Right lobe of liver (tissue), 6 donors: ENCODE data around the gene STXBP3. TPM values are rescaled to one million over a fixed set of nuclear protein-coding genes. Genes with fewer than 3 reads are reported as not detected.

Experiments used
- ATAC-seq, 4 donors: fragments of 200-7000 bp; cut with Tn5 transposase; one replicate each; pipeline ENCODE4 v1.9.1; 2020; ENCODE audit warnings: mild to moderate bottlenecking in 4 of 4, moderate library complexity in 4 of 4
- DNase-seq, 3 donors: peaks; one replicate each; pipeline ENCODE4 v3.0.0-alpha.2; 2020
- H3K27ac ChIP-seq, 3 donors: fragments of 200-600 bp; one replicate each; pipeline ENCODE4 v1.8.0; 2022
- H3K27me3 ChIP-seq, 2 donors: fragments of 200-600 bp; one replicate each; pipeline ENCODE4 v1.8.0; 2022
- H3K36me3 ChIP-seq, 4 donors: fragments of 200-600 bp; sonication (generic) in 1 of 4; one replicate each; pipeline versions ENCODE4 v1.5.1 to v1.8.0; 2017 to 2022; ENCODE audit warnings: control low read depth in 1 of 4
- H3K4me1 ChIP-seq, 4 donors: fragments of 200-600 bp; sonication (generic) in 1 of 4; one replicate each; pipeline versions ENCODE4 v1.5.1 to v1.8.0; 2017 to 2022; ENCODE audit warnings: control low read depth in 1 of 4
- H3K4me3 ChIP-seq, 3 donors: fragments of 200-600 bp; one replicate each; pipeline ENCODE4 v1.8.0; 2022
- H3K9me3 ChIP-seq, 4 donors: fragments of 200-600 bp; sonication (generic) in 1 of 4; one replicate each; pipeline versions ENCODE4 v1.5.1 to v1.8.0; 2017 to 2022; ENCODE audit warnings: control low read depth in 1 of 4
- CTCF ChIP-seq, 4 donors: fragments of 200-600 bp in 3 of 4; fragments of 450-650 bp in 1 of 4; IDR thresholded peaks; one replicate each; pipeline versions ENCODE4 v1.5.1 to v1.8.0; 2016 to 2022; ENCODE audit warnings: antibody characterized with exemption in 4 of 4, mild to moderate bottlenecking in 2 of 4
- POLR2A ChIP-seq: fragments of 450-650 bp; IDR thresholded peaks from one replicate; pipeline ENCODE4 v1.6.1; 2017; ENCODE audit warnings: antibody characterized with exemption, mild to moderate bottlenecking
- WGBS: methylation state at CpG from one replicate; pipeline ENCODE4 v1.1.6; 2018; ENCODE audit warnings: low coverage, low lambda C conversion rate; ENCODE audit not compliant: insufficient coverage; ENCODE audit errors: missing lambda C conversion rate; 5-methylcytosine and 5-hydroxymethylcytosine counted together
- intact Hi-C, 2 donors: fragments of 100-400 bp; cut with DNase I; formaldehyde crosslinking; loops; one replicate each; pipeline versions ENCODE4 v1.11.2 to v1.14.1; 2022
- total RNA-seq, 6 experiments: library from RNA; depleted of rRNA in 2 of 6; stranded (reverse); fragments of >200 nt in 2 of 6; fragmentation: NEBNext Ultra II Directional in 3 of 6; extraction: Animal tissue kit (Norgen Biotek cat#: 25700) in 3 of 6; gene quantifications; one replicate each; pipeline versions ENCODE4 v1.1.0 to v1.2.4, GENCODE V29; 2016 to 2023
- donor health status: DM: no; HTN: yes; CAD: no.
- donor health status: DM: no; HTN: no; CAD: no.
- donor health status: DM: no; HTN: no; CAD: no.
- donor health status: DM: no; HTN: yes; CAD: no.
- donor health status: DM: no; HTN: yes; CAD: no.

The STXBP3 gene
- total RNA-seq, 6 experiments from 2014 or later = 15.3 to 32.2 (median 22.3) TPM

- WGBS = 92% methylated on average over 1 of the region's 1 CpG
- H3K36me3 ChIP-seq = peaks cover 0 to 14% (median 0%) of the 10 kb centered on the region in 4 donors
- no peak overlapping the region for H3K27ac ChIP-seq
These were observed 4.2 kb downstream of the STXBP3 start for GRCh38 chr1:108750476-108751181.

GRCh38 chr1:108753363-108753762, 6.9 kb downstream of the STXBP3 start:
- no peak for ATAC-seq
- no peaks in the 10 kb centered on the region for H3K9me3 ChIP-seq
- TF ChIP-seq CTCF (IDR thresholded peaks at IDR 0.05) (no peak), POLR2A (no peak)
- intact Hi-C loops = no loop called here
- H3K27ac ChIP-seq = no peak overlapping the region
- no peak overlapping the region for H3K4me3 ChIP-seq
- WGBS = 68% methylated on average over 3 of the region's 3 CpGs
- no peak for DNase-seq
- peaks cover 0 to 24% (median 3%) of the 10 kb centered on the region in 4 donors for H3K36me3 ChIP-seq
- H3K4me1 ChIP-seq = no peaks in the 10 kb centered on the region
- H3K27me3 ChIP-seq = no peaks in the 10 kb centered on the region

More at GRCh38 chr1:108750476-108751181, 4.2 kb downstream of the STXBP3 start:
- no peak for ATAC-seq
- H3K9me3 ChIP-seq = no peaks in the 10 kb centered on the region
- H3K4me1 ChIP-seq = peaks cover 0 to 5% (median 2%) of the 10 kb centered on the region in 4 donors
- H3K27me3 ChIP-seq = no peaks in the 10 kb centered on the region
- H3K4me3 ChIP-seq = no peak overlapping the region
- no peak for DNase-seq
- TF ChIP-seq POLR2A (no peak), CTCF (IDR thresholded peaks at IDR 0.05) (no peak)
- intact Hi-C loops = no loop called here

- peaks cover 0 to 29% (median 7%) of the 10 kb centered on the region in 4 donors for H3K36me3 ChIP-seq
- DNase-seq = no peak
- no peaks in the 10 kb centered on the region for H3K4me1 ChIP-seq
- no peak for ATAC-seq
- intact Hi-C loops = no loop called here
- no peaks in the 10 kb centered on the region for H3K27me3 ChIP-seq
- no peak for TF ChIP-seq POLR2A
- TF ChIP-seq CTCF (IDR thresholded peaks at IDR 0.05) = no peak
- H3K4me3 ChIP-seq = no peak overlapping the region
- no peaks in the 10 kb centered on the region for H3K9me3 ChIP-seq
- H3K27ac ChIP-seq = no peak overlapping the region
These were observed 12.3 kb downstream of the STXBP3 start for GRCh38 chr1:108758796-108759195.

- 50% methylated on average over 1 of the region's 1 CpG for WGBS
- Histone ChIP-seq H3K4me1 (no peaks in the 10 kb centered on the region), H3K36me3 (peaks cover 0 to 9% (median 9%) of the 10 kb centered on the region in 4 donors), H3K9me3 (no peaks in the 10 kb centered on the region), H3K27ac (no peak overlapping the region), H3K27me3 (no peaks in the 10 kb centered on the region), H3K4me3 (no peak overlapping the region)
- no peak for ATAC-seq
- no peak for DNase-seq
- intact Hi-C loops = no loop called here
- TF ChIP-seq CTCF (IDR thresholded peaks at IDR 0.05) = no peak
- no peak for TF ChIP-seq POLR2A
These were observed 20.6 kb downstream of the STXBP3 start for GRCh38 chr1:108767115-108767514.
